ENCODE data around the gene EIF2S1.
"Not testable (repeated sequence)": the region's sequence is repeated elsewhere in the genome, so short reads cannot be mapped to it uniquely, and the experiment has no call there.

EIF2S1 gene

GRCh38 chr14:67359775-67360469 is at the start of gene EIF2S1, which contains the start of gene ATP6V1D:
Gene EIF2S1 (plus strand): TSS chr14:67360328. CDS start chr14:67364768, 4,440 bp downstream.
Gene ATP6V1D (minus strand): TSS chr14:67359804. CDS start chr14:67359698, 106 bp downstream.
- DNase-seq (ENCODE audit: low read depth) = peak; percentile 100
- TF ChIP-seq CTCF (conservative IDR thresholded peaks at IDR 0.05; ENCODE audit: low read depth, low read length) = peak; percentile 93
- peak within 1 kb of the TSS; percentile 91 for H3K4me3 ChIP-seq (ENCODE audit: low read depth, low read length)

GRCh38 chr14:67311868-67312267 is 48.3 kb upstream of the EIF2S1 start:
- DNase-seq (ENCODE audit: low read depth) = no peak
- TF ChIP-seq CTCF (conservative IDR thresholded peaks at IDR 0.05; ENCODE audit: low read depth, low read length) = no peak
- H3K4me3 ChIP-seq (ENCODE audit: low read depth, low read length) = no peak overlapping the region

GRCh38 chr14:67313153-67313552 is 47.0 kb upstream of the EIF2S1 start:
- no peak for DNase-seq (ENCODE audit: low read depth)
- no peak overlapping the region for H3K4me3 ChIP-seq (ENCODE audit: low read depth, low read length)
- TF ChIP-seq CTCF (conservative IDR thresholded peaks at IDR 0.05; ENCODE audit: low read depth, low read length) = no peak

- DNase-seq (ENCODE audit: low read depth) = no peak
- TF ChIP-seq CTCF (conservative IDR thresholded peaks at IDR 0.05; ENCODE audit: low read depth, low read length) = no peak
Observed at GRCh38 chr14:67317822-67318221, 42.3 kb upstream of the EIF2S1 start.

GRCh38 chr14:67319142-67319541 is 41.0 kb upstream of the EIF2S1 start:
- H3K4me3 ChIP-seq (ENCODE audit: low read depth, low read length) = no peak overlapping the region
- DNase-seq (ENCODE audit: low read depth) = no peak
- no peak for TF ChIP-seq CTCF (conservative IDR thresholded peaks at IDR 0.05; ENCODE audit: low read depth, low read length)

More at GRCh38 chr14:67317822-67318221, 42.3 kb upstream of the EIF2S1 start:
- H3K4me3 ChIP-seq (ENCODE audit: low read depth, low read length) = no peak overlapping the region

- DNase-seq (ENCODE audit: low read depth); H3K4me3 ChIP-seq (ENCODE audit: low read depth, low read length): not testable (repeated sequence)
Observed at GRCh38 chr14:67329666-67330065, 30.5 kb upstream of the EIF2S1 start.

GRCh38 chr14:67331368-67332125 is 28.6 kb upstream of the EIF2S1 start:
- no peak for TF ChIP-seq CTCF (conservative IDR thresholded peaks at IDR 0.05; ENCODE audit: low read depth, low read length)
- peak; percentile 62 for DNase-seq (ENCODE audit: low read depth)
- H3K4me3 ChIP-seq (ENCODE audit: low read depth, low read length) = no peak overlapping the region
